SK-N-SH (cell line): ENCODE results near the gene GLIS1. TPM values are rescaled to one million over a fixed set of nuclear protein-coding genes. Genes with fewer than 3 reads are reported as not detected.

Experiments
- CTCF ChIA-PET: fragments of 300-600, 350-600 bp; formaldehyde crosslinking; extraction: SDS; loops from one replicate; lab custom pipeline; 2021; lab: Yijun Ruan, JAX
- POLR2A ChIA-PET: fragments of 350-600 bp; sonication (Branson Sonifier 250); formaldehyde crosslinking; extraction: SDS; loops from one replicate; lab custom pipeline; 2020; ENCODE audit warnings: antibody characterized with exemption, inconsistent platforms; lab: Yijun Ruan, JAX
- DNase-seq: peaks from one replicate; pipeline ENCODE4 v3.0.0; 2012
- H2AFZ ChIP-seq: fragments of 200-600 bp; sonication (generic); 2 replicates; pipeline ENCODE4 v1.8.1; 2016; ENCODE audit warnings: antibody characterized with exemption, mild to moderate bottlenecking, low read depth
- H3F3A ChIP-seq: fragments of 200-600 bp; sonication (generic); replicated peaks from 2 replicates; pipeline ENCODE3; 2016; ENCODE audit warnings: antibody characterized with exemption, mild to moderate bottlenecking; ENCODE audit not compliant: insufficient read depth
- H3K27ac ChIP-seq, 2 experiments: fragments of 200-500 bp in 1 of 2; fragments of 200-600 bp in 1 of 2; sonication (Bioruptor generic) in 1 of 2; sonication (generic), shearing (Covaris generic) in 1 of 2; 2 replicates each; pipeline versions ENCODE4 v1.5.1 to v1.6.1; 2014 to 2016; ENCODE audit warnings: low read depth in 2 of 2, inconsistent platforms in 1 of 2, low read length in 1 of 2, mild to moderate bottlenecking in 1 of 2, mixed read lengths in 1 of 2
- H3K27me3 ChIP-seq: fragments of 200-600 bp; sonication (generic), shearing (Covaris generic); 2 replicates; pipeline ENCODE4 v1.6.1; 2016; ENCODE audit warnings: mixed run types; ENCODE audit not compliant: insufficient read depth
- H3K36me3 ChIP-seq, 2 experiments: fragments of 200-500 bp in 1 of 2; fragments of 200-600 bp in 1 of 2; sonication (Bioruptor generic) in 1 of 2; sonication (generic) in 1 of 2; replicated peaks in 1 of 2; 2 replicates each; pipeline versions ENCODE3 to v1.5.1; 2014 to 2016; ENCODE audit warnings: low read length in 1 of 2, mild to moderate bottlenecking in 1 of 2; ENCODE audit not compliant: insufficient read depth in 2 of 2, control insufficient read depth in 1 of 2
- H3K4me1 ChIP-seq, 2 experiments: fragments of 200-500 bp in 1 of 2; fragments of 200-600 bp in 1 of 2; sonication (Bioruptor generic) in 1 of 2; sonication (generic), shearing (Covaris generic) in 1 of 2; 2 replicates each; pipeline versions ENCODE4 v1.5.1 to v1.6.1; 2014 to 2016; ENCODE audit warnings: low read depth in 1 of 2, low read length in 1 of 2, mixed run types in 1 of 2; ENCODE audit not compliant: insufficient read depth in 2 of 2, control insufficient read depth in 1 of 2
- H3K4me2 ChIP-seq: fragments of 200-600 bp; sonication (generic), shearing (Covaris generic); 2 replicates; pipeline ENCODE4 v1.6.1; 2017; ENCODE audit warnings: mixed run types
- H3K4me3 ChIP-seq, 2 experiments: fragments of 200-500 bp in 1 of 2; fragments of 200-600 bp in 1 of 2; sonication (Bioruptor generic) in 1 of 2; sonication (generic), shearing (Covaris generic) in 1 of 2; 2 replicates each; pipeline versions ENCODE4 v1.5.1 to v1.8.1; 2014 to 2016; ENCODE audit warnings: low read depth in 2 of 2, inconsistent platforms in 1 of 2, low read length in 1 of 2, mild to moderate bottlenecking in 1 of 2, mixed read lengths in 1 of 2, moderate library complexity in 1 of 2
- H3K79me2 ChIP-seq: fragments of 200-600 bp; sonication (generic); 2 replicates; pipeline ENCODE4 v1.8.1; 2017; ENCODE audit warnings: mild to moderate bottlenecking; ENCODE audit not compliant: insufficient read depth
- H3K9ac ChIP-seq: fragments of 200-600 bp; sonication (generic); 2 replicates; pipeline ENCODE4 v1.6.1; 2017; ENCODE audit warnings: mixed run types
- H3K9me2 ChIP-seq: fragments of 200-600 bp; sonication (generic); 2 replicates; pipeline ENCODE4 v1.6.1; 2017; ENCODE audit warnings: mixed run types
- H3K9me3 ChIP-seq: fragments of 200-600 bp; sonication (generic); 2 replicates; pipeline ENCODE4 v1.6.1; 2017; ENCODE audit warnings: mixed run types, mild to moderate bottlenecking, moderate library complexity
- H4K20me1 ChIP-seq: fragments of 200-600 bp; sonication (generic); 2 replicates; pipeline ENCODE4 v1.6.1; 2017; ENCODE audit warnings: mild to moderate bottlenecking, mixed run types; ENCODE audit not compliant: insufficient read depth
- CTCF ChIP-seq: fragments of 200-600 bp; sonication (generic); IDR thresholded peaks from 2 replicates; pipeline ENCODE4 v1.6.1; 2017; ENCODE audit warnings: antibody characterized with exemption, mild to moderate bottlenecking, moderate library complexity
- ELF1 ChIP-seq: IDR thresholded peaks from 2 replicates; pipeline ENCODE4 v1.4.0; 2012
- EP300 ChIP-seq, 2 experiments: IDR thresholded peaks; 2 replicates each; pipeline versions ENCODE4 v1.4.0 to v1.6.1; 2012; ENCODE audit warnings: borderline replicate concordance in 1 of 2, low read depth in 1 of 2, low read length in 1 of 2
- FOSL2 ChIP-seq: IDR thresholded peaks from 2 replicates; pipeline ENCODE4 v1.4.0; 2012; ENCODE audit warnings: low read depth, mild to moderate bottlenecking, moderate library complexity, borderline replicate concordance
- FOXJ3 ChIP-seq: sonication (generic); formaldehyde crosslinking; IDR thresholded peaks from 2 replicates; pipeline ENCODE4 v1.5.1; 2020; ENCODE audit warnings: mild to moderate bottlenecking, missing genetic modification reagents
- GABPA ChIP-seq: IDR thresholded peaks from 2 replicates; pipeline ENCODE4 v1.4.0; 2012; ENCODE audit warnings: low read depth, mild to moderate bottlenecking
- GATA2 ChIP-seq: sonication (generic); formaldehyde crosslinking; IDR thresholded peaks from 2 replicates; pipeline ENCODE4 v1.5.0; 2020; ENCODE audit warnings: mild to moderate bottlenecking, missing genetic modification reagents
- IRF3 ChIP-seq: fragments of 150-350 bp; IDR thresholded peaks from 2 replicates; pipeline ENCODE4 v1.6.1; 2016; ENCODE audit warnings: mild to moderate bottlenecking, low read depth, low read length
- JUND ChIP-seq: IDR thresholded peaks from 2 replicates; pipeline ENCODE4 v1.4.0; 2012
- MEF2A ChIP-seq: IDR thresholded peaks from 2 replicates; pipeline ENCODE4 v1.4.0; 2012; ENCODE audit warnings: low read depth, borderline replicate concordance
- NRF1 ChIP-seq: IDR thresholded peaks from 2 replicates; pipeline ENCODE4 v1.6.1; 2012; ENCODE audit warnings: low read depth, mild to moderate bottlenecking, low read length
- RAD21 ChIP-seq: IDR thresholded peaks from 2 replicates; pipeline ENCODE4 v1.6.1; 2012; ENCODE audit warnings: mild to moderate bottlenecking, low read length
- RXRA ChIP-seq: IDR thresholded peaks from 2 replicates; pipeline ENCODE4 v1.4.0; 2012; ENCODE audit warnings: low read depth, mild to moderate bottlenecking, borderline replicate concordance
- SIN3A ChIP-seq: IDR thresholded peaks from 2 replicates; pipeline ENCODE4 v1.6.1; 2012; ENCODE audit warnings: low read depth, mild to moderate bottlenecking, low read length, moderate library complexity, borderline replicate concordance
- SMC3 ChIP-seq: IDR thresholded peaks from 2 replicates; pipeline ENCODE4 v1.6.1; 2012; ENCODE audit warnings: low read depth, low read length, improper control_type of control experiment
- TCF12 ChIP-seq: IDR thresholded peaks from 2 replicates; pipeline ENCODE4 v1.4.0; 2012
- TEAD4 ChIP-seq: IDR thresholded peaks from 2 replicates; pipeline ENCODE4 v1.4.0; 2012; ENCODE audit warnings: mild to moderate bottlenecking, borderline replicate concordance; ENCODE audit not compliant: insufficient read depth
- YY1 ChIP-seq: IDR thresholded peaks from 2 replicates; pipeline ENCODE4 v1.4.0; 2012; ENCODE audit warnings: low read depth, mild to moderate bottlenecking
- WGBS: methylation state at CpG from one replicate; pipeline ENCODE4 v1.1.6; 2017; ENCODE audit warnings: low lambda C conversion rate; 5-methylcytosine and 5-hydroxymethylcytosine counted together
- polyA plus RNA-seq, 3 experiments: library from polyadenylated mRNA; depleted of rRNA; stranded (reverse); fragments of >200 nt; gene quantifications; 2 replicates each; pipeline ENCODE4 v1.2.3, GENCODE V29; 2012
- TF ChIP-seq, protein P1 (sequence below): IDR thresholded peaks from 2 replicates; pipeline ENCODE4; 2012

GLIS1 gene
- polyA plus RNA-seq, 1 of the 3 experiments (the other 2 are of a cell fraction) = 0.13 TPM

GRCh38 chr1:53688381-53689102, 50.4 kb downstream of the GLIS1 start:
- Histone ChIP-seq H3K36me3 (no peaks in the 10 kb centered on the region), H3K4me1 (peaks cover 15 to 56% of the 10 kb centered on the region in 2 experiments; a peak in 1 of 4 replicates), H4K20me1 (no peaks in the 10 kb centered on the region), H3K9me3 (no peaks in the 10 kb centered on the region), H3K4me2 (no peak overlapping the region), H3F3A (peaks cover 4% of the 10 kb centered on the region), H3K79me2 (no peaks in the 10 kb centered on the region)
- WGBS = 63% methylated on average over 10 of the region's 10 CpGs
- DNase-seq = no peak
- TF ChIP-seq RAD21 (peak; percentile 54), JUND (no peak), SMC3 (peak; percentile 27; the same call in 1 of the 2 replicates), CTCF (peak; percentile 19; the same call in 1 of the 2 replicates)
- TF ChIP-seq, all 33 proteins: peak for 3
- H3K27ac ChIP-seq = no peak overlapping the region
- no peaks in the 10 kb centered on the region for H3K9me2 ChIP-seq
- no peaks in the 10 kb centered on the region for H3K27me3 ChIP-seq
- ChIA-PET CTCF (interaction anchor here (2.7 kb wide), 1 partner anchor 203 kb away, joined by 11 read pairs; no protein-coding TSS in a partner anchor), POLR2A (no interaction called here)
- H2AFZ ChIP-seq = no peak overlapping the region
- no peak overlapping the region for H3K4me3 ChIP-seq
- H3K9ac ChIP-seq = no peak overlapping the region

DNA sequence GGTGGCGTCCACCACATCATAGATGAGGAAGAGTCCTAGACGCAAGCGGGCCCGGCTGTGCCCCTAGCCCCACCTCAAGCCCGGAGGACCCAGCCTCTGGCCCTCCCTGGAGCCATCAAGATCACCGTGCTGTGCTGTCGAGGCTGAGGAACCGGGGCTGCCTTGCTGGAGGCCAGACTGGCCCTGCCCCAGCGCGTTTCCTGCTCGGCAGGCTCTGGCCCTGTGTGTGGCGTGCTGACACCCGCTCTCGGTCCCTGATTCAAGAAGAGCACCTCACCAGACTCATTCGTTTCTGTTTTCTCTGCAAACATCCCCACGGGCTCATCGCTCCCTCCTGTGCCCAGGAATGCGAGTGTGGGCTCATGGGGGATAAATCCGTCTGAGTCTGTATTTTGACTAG, 51.1 kb downstream of the GLIS1 start:
- Histone ChIP-seq H3K27me3 (no peaks in the 10 kb centered on the region), H2AFZ (no peak overlapping the region), H3K4me3 (no peak overlapping the region), H4K20me1 (no peaks in the 10 kb centered on the region)
- no peak for DNase-seq
- TF ChIP-seq JUND (no peak), RXRA (no peak), YY1 (no peak), GABPA (no peak), ELF1 (no peak), MEF2A (no peak), FOXJ3 (CRISPR knock-in tag) (no peak), EP300 (IDR thresholded peaks at IDR 0.05; ENCODE audit: borderline replicate concordance in 1 of 2, low read depth in 1 of 2, low read length in 1 of 2) (no peak), TCF12 (no peak), NRF1 (no peak), IRF3 (no peak), GATA2 (CRISPR knock-in tag) (no peak), SIN3A (no peak), FOSL2 (no peak), TEAD4 (no peak)
- TF ChIP-seq, protein P1, sequence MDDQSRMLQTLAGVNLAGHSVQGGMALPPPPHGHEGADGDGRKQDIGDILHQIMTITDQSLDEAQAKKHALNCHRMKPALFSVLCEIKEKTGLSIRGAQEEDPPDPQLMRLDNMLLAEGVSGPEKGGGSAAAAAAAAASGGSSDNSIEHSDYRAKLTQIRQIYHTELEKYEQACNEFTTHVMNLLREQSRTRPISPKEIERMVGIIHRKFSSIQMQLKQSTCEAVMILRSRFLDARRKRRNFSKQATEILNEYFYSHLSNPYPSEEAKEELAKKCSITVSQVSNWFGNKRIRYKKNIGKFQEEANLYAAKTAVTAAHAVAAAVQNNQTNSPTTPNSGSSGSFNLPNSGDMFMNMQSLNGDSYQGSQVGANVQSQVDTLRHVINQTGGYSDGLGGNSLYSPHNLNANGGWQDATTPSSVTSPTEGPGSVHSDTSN = no peak
- TF ChIP-seq, all 33 proteins: peak for 0
- Histone ChIP-seq H3K4me2 (no peak overlapping the region), H3K4me1 (peaks cover 15 to 51% of the 10 kb centered on the region in 2 experiments; a peak in 1 of 4 replicates), H3K79me2 (no peaks in the 10 kb centered on the region), H3K36me3 (no peaks in the 10 kb centered on the region), H3K9ac (no peak overlapping the region), H3K9me3 (no peaks in the 10 kb centered on the region), H3F3A (peaks cover 4% of the 10 kb centered on the region), H3K27ac (no peak overlapping the region), H3K9me2 (no peaks in the 10 kb centered on the region)
- CTCF ChIA-PET = interaction anchor here (1.4 to 2.7 kb wide), 3 partner anchors 28 to 203 kb away, joined by 3 to 11 read pairs (median 7); no protein-coding TSS in a partner anchor
- 88% methylated on average over 17 of the region's 19 CpGs for whole genome bisulfite sequencing
- POLR2A ChIA-PET = no interaction called here
